Bronchial epithelial cell (primary cell): ENCODE data around the gene PTPRT. TPM values are rescaled to one million over a fixed set of nuclear protein-coding genes. Genes with fewer than 3 reads are reported as not detected.
"Not testable (repeated sequence)": the region's sequence is repeated elsewhere in the genome, so short reads cannot be mapped to it uniquely, and the experiment has no call there.

ENCODE experiments used
- DNase-seq: peaks from one replicate; pipeline ENCODE4 v3.0.0-alpha.2; 2010; ENCODE audit warnings: low read depth
- FAIRE-seq: peaks from 2 replicates; lab custom pipeline; 2011; peaks lifted over from hg19 to GRCh38; lab: Jason Lieb, UNC
- H3K27me3 ChIP-seq: 2 replicates; pipeline ENCODE4 v1.5.1; 2011; ENCODE audit warnings: low read length; ENCODE audit not compliant: control insufficient read depth, insufficient read depth
- H3K36me3 ChIP-seq: 2 replicates; pipeline ENCODE4 v1.5.1; 2011; ENCODE audit warnings: low read length; ENCODE audit not compliant: control insufficient read depth, insufficient read depth
- H3K4me3 ChIP-seq: 2 replicates; pipeline ENCODE4 v1.5.1; 2011; ENCODE audit warnings: mild to moderate bottlenecking, low read depth, low read length, control low read depth
- CTCF ChIP-seq: IDR thresholded peaks from 2 replicates; pipeline ENCODE4 v1.5.1; 2011; ENCODE audit warnings: mild to moderate bottlenecking, moderate library complexity, low read length, control low read depth, inconsistent platforms; ENCODE audit not compliant: insufficient read depth, severe bottlenecking
- total RNA-seq: library from RNA; depleted of rRNA; stranded (reverse); fragments of >200 nt; gene quantifications from 2 replicates; pipeline ENCODE4 v1.2.1, GENCODE V29; 2014

Gene PTPRT
- total RNA-seq, 1 donor from 2014 or later, result not detected

GRCh38 chr20:42919316-42919715, 270.4 kb downstream of the PTPRT start:
- no peaks in the 10 kb centered on the region for H3K27me3 ChIP-seq
- FAIRE-seq, result no peak
- no peak for TF ChIP-seq CTCF
- no peak overlapping the region for H3K4me3 ChIP-seq
- no peak for DNase-seq
- H3K36me3 ChIP-seq, result no peaks in the 10 kb centered on the region

GRCh38 chr20:42915081-42915480, 274.6 kb downstream of the PTPRT start:
- Histone ChIP-seq H3K4me3 (no peak overlapping the region), H3K27me3 (no peaks in the 10 kb centered on the region), H3K36me3 (no peaks in the 10 kb centered on the region)
- no peak for TF ChIP-seq CTCF
- DNase-seq (no peak), FAIRE-seq (no peak)

GRCh38 chr20:42914302-42914701, 275.4 kb downstream of the PTPRT start:
- no peak for TF ChIP-seq CTCF
- H3K36me3 ChIP-seq, result no peaks in the 10 kb centered on the region
- DNase-seq, result no peak
- no peaks in the 10 kb centered on the region for H3K27me3 ChIP-seq
- no peak for FAIRE-seq
- H3K4me3 ChIP-seq, result no peak overlapping the region

- not testable (repeated sequence) for DNase-seq, H3K4me3 ChIP-seq, FAIRE-seq, H3K36me3 ChIP-seq, H3K27me3 ChIP-seq
These were observed 278.9 kb downstream of the PTPRT start for GRCh38 chr20:42910808-42911207.

- TF ChIP-seq CTCF, result no peak
- Histone ChIP-seq H3K27me3 (no peaks in the 10 kb centered on the region), H3K36me3 (no peaks in the 10 kb centered on the region), H3K4me3 (no peak overlapping the region)
- DNase-seq (no peak), FAIRE-seq (no peak)
These were observed 282.0 kb downstream of the PTPRT start for GRCh38 chr20:42907730-42908129.

- no peak for FAIRE-seq
These were observed 283.6 kb downstream of the PTPRT start for GRCh38 chr20:42906120-42906519.

More at GRCh38 chr20:42906120-42906519, 283.6 kb downstream of the PTPRT start:
- no peak for DNase-seq
- H3K36me3 ChIP-seq, result no peaks in the 10 kb centered on the region
- no peak for TF ChIP-seq CTCF
- H3K4me3 ChIP-seq, result no peak overlapping the region
- no peaks in the 10 kb centered on the region for H3K27me3 ChIP-seq
